ENCODE data around the gene KDM3A. TPM values are rescaled to one million over a fixed set of nuclear protein-coding genes. Genes with fewer than 3 reads are reported as not detected.

KDM3A gene
- total RNA-seq, 1 experiment from 2014 or later = 34.2 TPM

DNA sequence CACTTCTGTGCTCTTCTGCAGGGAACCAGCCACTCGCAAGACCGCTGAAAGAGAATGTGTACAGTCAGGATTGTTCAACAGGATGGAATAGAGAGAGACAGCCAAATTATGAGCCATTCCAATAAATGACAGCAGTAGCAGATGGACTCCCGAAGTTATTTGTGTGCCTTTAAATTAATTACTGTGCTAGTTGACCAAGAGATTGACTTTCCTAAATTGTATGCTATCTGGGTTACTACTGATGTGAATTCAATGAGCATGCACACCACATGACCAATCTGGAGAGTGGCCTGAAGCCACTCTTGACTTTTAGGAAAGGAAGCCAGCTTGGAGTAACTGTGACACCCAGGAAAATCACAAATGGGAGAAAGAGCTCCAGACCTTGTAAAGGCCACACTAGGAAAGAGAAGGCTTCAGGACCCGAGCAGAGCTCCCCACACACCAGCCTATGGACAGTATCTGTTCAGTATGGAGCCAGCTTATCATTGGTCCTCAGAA, 69.3 kb downstream of the KDM3A start (continued):
- TF ChIP-seq, protein P1, sequence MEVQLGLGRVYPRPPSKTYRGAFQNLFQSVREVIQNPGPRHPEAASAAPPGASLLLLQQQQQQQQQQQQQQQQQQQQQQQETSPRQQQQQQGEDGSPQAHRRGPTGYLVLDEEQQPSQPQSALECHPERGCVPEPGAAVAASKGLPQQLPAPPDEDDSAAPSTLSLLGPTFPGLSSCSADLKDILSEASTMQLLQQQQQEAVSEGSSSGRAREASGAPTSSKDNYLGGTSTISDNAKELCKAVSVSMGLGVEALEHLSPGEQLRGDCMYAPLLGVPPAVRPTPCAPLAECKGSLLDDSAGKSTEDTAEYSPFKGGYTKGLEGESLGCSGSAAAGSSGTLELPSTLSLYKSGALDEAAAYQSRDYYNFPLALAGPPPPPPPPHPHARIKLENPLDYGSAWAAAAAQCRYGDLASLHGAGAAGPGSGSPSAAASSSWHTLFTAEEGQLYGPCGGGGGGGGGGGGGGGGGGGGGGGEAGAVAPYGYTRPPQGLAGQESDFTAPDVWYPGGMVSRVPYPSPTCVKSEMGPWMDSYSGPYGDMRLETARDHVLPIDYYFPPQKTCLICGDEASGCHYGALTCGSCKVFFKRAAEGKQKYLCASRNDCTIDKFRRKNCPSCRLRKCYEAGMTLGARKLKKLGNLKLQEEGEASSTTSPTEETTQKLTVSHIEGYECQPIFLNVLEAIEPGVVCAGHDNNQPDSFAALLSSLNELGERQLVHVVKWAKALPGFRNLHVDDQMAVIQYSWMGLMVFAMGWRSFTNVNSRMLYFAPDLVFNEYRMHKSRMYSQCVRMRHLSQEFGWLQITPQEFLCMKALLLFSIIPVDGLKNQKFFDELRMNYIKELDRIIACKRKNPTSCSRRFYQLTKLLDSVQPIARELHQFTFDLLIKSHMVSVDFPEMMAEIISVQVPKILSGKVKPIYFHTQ (CRISPR knock-in tag; IDR thresholded peaks at IDR 0.05) = no peak
- TF ChIP-seq, protein P2, sequence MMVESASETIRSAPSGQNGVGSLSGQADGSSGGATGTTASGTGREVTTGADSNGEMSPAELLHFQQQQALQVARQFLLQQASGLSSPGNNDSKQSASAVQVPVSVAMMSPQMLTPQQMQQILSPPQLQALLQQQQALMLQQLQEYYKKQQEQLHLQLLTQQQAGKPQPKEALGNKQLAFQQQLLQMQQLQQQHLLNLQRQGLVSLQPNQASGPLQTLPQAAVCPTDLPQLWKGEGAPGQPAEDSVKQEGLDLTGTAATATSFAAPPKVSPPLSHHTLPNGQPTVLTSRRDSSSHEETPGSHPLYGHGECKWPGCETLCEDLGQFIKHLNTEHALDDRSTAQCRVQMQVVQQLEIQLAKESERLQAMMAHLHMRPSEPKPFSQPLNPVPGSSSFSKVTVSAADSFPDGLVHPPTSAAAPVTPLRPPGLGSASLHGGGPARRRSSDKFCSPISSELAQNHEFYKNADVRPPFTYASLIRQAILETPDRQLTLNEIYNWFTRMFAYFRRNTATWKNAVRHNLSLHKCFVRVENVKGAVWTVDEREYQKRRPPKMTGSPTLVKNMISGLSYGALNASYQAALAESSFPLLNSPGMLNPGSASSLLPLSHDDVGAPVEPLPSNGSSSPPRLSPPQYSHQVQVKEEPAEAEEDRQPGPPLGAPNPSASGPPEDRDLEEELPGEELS (CRISPR knock-in tag; IDR thresholded peaks at IDR 0.05) = no peak
- TF ChIP-seq, protein P3, sequence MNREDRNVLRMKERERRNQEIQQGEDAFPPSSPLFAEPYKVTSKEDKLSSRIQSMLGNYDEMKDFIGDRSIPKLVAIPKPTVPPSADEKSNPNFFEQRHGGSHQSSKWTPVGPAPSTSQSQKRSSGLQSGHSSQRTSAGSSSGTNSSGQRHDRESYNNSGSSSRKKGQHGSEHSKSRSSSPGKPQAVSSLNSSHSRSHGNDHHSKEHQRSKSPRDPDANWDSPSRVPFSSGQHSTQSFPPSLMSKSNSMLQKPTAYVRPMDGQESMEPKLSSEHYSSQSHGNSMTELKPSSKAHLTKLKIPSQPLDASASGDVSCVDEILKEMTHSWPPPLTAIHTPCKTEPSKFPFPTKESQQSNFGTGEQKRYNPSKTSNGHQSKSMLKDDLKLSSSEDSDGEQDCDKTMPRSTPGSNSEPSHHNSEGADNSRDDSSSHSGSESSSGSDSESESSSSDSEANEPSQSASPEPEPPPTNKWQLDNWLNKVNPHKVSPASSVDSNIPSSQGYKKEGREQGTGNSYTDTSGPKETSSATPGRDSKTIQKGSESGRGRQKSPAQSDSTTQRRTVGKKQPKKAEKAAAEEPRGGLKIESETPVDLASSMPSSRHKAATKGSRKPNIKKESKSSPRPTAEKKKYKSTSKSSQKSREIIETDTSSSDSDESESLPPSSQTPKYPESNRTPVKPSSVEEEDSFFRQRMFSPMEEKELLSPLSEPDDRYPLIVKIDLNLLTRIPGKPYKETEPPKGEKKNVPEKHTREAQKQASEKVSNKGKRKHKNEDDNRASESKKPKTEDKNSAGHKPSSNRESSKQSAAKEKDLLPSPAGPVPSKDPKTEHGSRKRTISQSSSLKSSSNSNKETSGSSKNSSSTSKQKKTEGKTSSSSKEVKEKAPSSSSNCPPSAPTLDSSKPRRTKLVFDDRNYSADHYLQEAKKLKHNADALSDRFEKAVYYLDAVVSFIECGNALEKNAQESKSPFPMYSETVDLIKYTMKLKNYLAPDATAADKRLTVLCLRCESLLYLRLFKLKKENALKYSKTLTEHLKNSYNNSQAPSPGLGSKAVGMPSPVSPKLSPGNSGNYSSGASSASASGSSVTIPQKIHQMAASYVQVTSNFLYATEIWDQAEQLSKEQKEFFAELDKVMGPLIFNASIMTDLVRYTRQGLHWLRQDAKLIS (CRISPR knock-in tag; IDR thresholded peaks at IDR 0.05; ENCODE audit: borderline replicate concordance) = no peak
- no peak for TF ChIP-seq KAT7 (CRISPR knock-in tag; IDR thresholded peaks at IDR 0.05; ENCODE audit: borderline replicate concordance)
- TF ChIP-seq NR2C2 (CRISPR knock-in tag; IDR thresholded peaks at IDR 0.05) = no peak

DNA sequence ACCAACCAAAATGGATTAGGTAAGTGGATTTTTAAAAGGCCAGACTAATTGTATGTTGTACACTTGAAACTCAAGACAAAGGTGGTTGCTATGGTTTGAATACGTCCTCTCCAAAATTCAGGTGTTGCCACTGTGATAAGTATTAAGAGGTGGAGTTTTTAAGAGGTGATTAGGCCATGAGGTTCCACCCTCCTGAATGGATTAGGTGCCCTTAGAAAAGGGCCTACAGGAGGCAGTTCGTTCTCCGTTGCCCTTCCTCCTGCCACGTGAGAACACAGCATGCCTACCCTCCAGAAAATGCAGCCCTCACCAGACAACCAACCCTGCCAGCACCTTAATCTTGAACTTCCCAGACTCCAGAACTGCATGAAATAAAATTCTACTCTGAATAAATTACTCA, 70.9 kb downstream of the KDM3A start:
- TF ChIP-seq NR1H2 (CRISPR knock-in tag; IDR thresholded peaks at IDR 0.05) (no peak), SP1 (CRISPR knock-in tag; conservative IDR thresholded peaks at IDR 0.05) (no peak), NR2C2 (CRISPR knock-in tag; IDR thresholded peaks at IDR 0.05) (no peak), TEAD4 (CRISPR knock-in tag; IDR thresholded peaks at IDR 0.05) (no peak), CREM (CRISPR knock-in tag; IDR thresholded peaks at IDR 0.05) (no peak), ZNF317 (CRISPR knock-in tag; IDR thresholded peaks at IDR 0.05; ENCODE audit: borderline replicate concordance, low read depth) (no peak), SMAD3 (CRISPR knock-in tag; IDR thresholded peaks at IDR 0.05; ENCODE audit: borderline replicate concordance) (no peak)
- TF ChIP-seq, protein P4, sequence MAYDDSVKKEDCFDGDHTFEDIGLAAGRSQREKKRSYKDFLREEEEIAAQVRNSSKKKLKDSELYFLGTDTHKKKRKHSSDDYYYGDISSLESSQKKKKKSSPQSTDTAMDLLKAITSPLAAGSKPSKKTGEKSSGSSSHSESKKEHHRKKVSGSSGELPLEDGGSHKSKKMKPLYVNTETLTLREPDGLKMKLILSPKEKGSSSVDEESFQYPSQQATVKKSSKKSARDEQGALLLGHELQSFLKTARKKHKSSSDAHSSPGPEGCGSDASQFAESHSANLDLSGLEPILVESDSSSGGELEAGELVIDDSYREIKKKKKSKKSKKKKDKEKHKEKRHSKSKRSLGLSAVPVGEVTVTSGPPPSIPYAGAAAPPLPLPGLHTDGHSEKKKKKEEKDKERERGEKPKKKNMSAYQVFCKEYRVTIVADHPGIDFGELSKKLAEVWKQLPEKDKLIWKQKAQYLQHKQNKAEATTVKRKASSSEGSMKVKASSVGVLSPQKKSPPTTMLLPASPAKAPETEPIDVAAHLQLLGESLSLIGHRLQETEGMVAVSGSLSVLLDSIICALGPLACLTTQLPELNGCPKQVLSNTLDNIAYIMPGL (CRISPR knock-in tag; IDR thresholded peaks at IDR 0.05) = no peak
- TF ChIP-seq, protein P5, sequence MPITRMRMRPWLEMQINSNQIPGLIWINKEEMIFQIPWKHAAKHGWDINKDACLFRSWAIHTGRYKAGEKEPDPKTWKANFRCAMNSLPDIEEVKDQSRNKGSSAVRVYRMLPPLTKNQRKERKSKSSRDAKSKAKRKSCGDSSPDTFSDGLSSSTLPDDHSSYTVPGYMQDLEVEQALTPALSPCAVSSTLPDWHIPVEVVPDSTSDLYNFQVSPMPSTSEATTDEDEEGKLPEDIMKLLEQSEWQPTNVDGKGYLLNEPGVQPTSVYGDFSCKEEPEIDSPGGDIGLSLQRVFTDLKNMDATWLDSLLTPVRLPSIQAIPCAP (CRISPR knock-in tag; IDR thresholded peaks at IDR 0.05) = no peak
- TF ChIP-seq, protein P6, sequence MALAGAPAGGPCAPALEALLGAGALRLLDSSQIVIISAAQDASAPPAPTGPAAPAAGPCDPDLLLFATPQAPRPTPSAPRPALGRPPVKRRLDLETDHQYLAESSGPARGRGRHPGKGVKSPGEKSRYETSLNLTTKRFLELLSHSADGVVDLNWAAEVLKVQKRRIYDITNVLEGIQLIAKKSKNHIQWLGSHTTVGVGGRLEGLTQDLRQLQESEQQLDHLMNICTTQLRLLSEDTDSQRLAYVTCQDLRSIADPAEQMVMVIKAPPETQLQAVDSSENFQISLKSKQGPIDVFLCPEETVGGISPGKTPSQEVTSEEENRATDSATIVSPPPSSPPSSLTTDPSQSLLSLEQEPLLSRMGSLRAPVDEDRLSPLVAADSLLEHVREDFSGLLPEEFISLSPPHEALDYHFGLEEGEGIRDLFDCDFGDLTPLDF (CRISPR knock-in tag; IDR thresholded peaks at IDR 0.05) = no peak
- TF ChIP-seq, protein P7, sequence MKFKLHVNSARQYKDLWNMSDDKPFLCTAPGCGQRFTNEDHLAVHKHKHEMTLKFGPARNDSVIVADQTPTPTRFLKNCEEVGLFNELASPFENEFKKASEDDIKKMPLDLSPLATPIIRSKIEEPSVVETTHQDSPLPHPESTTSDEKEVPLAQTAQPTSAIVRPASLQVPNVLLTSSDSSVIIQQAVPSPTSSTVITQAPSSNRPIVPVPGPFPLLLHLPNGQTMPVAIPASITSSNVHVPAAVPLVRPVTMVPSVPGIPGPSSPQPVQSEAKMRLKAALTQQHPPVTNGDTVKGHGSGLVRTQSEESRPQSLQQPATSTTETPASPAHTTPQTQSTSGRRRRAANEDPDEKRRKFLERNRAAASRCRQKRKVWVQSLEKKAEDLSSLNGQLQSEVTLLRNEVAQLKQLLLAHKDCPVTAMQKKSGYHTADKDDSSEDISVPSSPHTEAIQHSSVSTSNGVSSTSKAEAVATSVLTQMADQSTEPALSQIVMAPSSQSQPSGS (CRISPR knock-in tag; IDR thresholded peaks at IDR 0.05; ENCODE audit: borderline replicate concordance, low read depth) = no peak
- TF ChIP-seq, protein P8, sequence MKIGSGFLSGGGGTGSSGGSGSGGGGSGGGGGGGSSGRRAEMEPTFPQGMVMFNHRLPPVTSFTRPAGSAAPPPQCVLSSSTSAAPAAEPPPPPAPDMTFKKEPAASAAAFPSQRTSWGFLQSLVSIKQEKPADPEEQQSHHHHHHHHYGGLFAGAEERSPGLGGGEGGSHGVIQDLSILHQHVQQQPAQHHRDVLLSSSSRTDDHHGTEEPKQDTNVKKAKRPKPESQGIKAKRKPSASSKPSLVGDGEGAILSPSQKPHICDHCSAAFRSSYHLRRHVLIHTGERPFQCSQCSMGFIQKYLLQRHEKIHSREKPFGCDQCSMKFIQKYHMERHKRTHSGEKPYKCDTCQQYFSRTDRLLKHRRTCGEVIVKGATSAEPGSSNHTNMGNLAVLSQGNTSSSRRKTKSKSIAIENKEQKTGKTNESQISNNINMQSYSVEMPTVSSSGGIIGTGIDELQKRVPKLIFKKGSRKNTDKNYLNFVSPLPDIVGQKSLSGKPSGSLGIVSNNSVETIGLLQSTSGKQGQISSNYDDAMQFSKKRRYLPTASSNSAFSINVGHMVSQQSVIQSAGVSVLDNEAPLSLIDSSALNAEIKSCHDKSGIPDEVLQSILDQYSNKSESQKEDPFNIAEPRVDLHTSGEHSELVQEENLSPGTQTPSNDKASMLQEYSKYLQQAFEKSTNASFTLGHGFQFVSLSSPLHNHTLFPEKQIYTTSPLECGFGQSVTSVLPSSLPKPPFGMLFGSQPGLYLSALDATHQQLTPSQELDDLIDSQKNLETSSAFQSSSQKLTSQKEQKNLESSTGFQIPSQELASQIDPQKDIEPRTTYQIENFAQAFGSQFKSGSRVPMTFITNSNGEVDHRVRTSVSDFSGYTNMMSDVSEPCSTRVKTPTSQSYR (CRISPR knock-in tag; IDR thresholded peaks at IDR 0.05) = no peak
- POLR2A ChIA-PET = no interaction called here
- ATAC-seq (no peak), DNase-seq (ENCODE audit: low spot score) (no peak)
- CTCF ChIA-PET = no interaction called here
- H3K36me3 Mint-ChIP-seq = peaks cover 6% of the 10 kb centered on the region; the same call in 1 of the 2 replicates
- no peaks in the 10 kb centered on the region for H3K4me1 Mint-ChIP-seq
- no peak overlapping the region for H3K4me3 Mint-ChIP-seq
- H3K27ac Mint-ChIP-seq = no peak overlapping the region
- H3K27me3 Mint-ChIP-seq (ENCODE audit: low read depth) = no peaks in the 10 kb centered on the region
- peaks cover 9% of the 10 kb centered on the region for H3K9me3 Mint-ChIP-seq

Measured in WTC11 (cell line).